ENCODE data around the gene RPS6KA5. TPM values are rescaled to one million over a fixed set of nuclear protein-coding genes. Genes with fewer than 3 reads are reported as not detected.

The RPS6KA5 gene
- total RNA-seq, 1 donor from 2014 or later, result 0.65 TPM

DNA sequence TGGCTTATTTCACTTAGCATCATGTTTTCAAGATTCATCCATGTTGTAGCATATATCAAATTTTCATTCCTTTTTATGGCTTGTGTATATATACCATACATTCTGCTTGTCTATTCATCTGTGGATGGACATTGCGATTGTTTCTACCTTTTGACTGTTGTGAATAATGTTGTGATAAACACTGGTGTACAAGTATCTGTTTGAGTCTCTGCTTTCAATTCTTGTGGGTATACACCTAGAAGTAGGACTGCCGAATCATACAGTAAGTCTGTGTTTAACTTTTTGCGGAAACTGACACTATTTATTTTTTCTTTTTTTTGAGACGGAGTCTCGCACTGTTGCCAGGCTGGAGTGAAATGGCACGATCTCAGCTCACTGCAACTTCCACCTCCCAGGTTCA, 19.6 kb upstream of the RPS6KA5 start:
- TF ChIP-seq CTCF (IDR thresholded peaks at IDR 0.05), result no peak
- Mint-ChIP-seq H3K4me3 (ENCODE audit: unreplicated experiment) (no peak overlapping the region), H3K27me3 (ENCODE audit: low read depth) (peaks cover 2% of the 10 kb centered on the region), H3K36me3 (ENCODE audit: low read depth) (no peaks in the 10 kb centered on the region), H3K9me3 (ENCODE audit: low read depth) (no peaks in the 10 kb centered on the region), H3K4me1 (ENCODE audit: low read depth) (no peaks in the 10 kb centered on the region), H3K27ac (ENCODE audit: unreplicated experiment) (no peak overlapping the region)
- no peak for DNase-seq (ENCODE audit: low spot score)

DNA sequence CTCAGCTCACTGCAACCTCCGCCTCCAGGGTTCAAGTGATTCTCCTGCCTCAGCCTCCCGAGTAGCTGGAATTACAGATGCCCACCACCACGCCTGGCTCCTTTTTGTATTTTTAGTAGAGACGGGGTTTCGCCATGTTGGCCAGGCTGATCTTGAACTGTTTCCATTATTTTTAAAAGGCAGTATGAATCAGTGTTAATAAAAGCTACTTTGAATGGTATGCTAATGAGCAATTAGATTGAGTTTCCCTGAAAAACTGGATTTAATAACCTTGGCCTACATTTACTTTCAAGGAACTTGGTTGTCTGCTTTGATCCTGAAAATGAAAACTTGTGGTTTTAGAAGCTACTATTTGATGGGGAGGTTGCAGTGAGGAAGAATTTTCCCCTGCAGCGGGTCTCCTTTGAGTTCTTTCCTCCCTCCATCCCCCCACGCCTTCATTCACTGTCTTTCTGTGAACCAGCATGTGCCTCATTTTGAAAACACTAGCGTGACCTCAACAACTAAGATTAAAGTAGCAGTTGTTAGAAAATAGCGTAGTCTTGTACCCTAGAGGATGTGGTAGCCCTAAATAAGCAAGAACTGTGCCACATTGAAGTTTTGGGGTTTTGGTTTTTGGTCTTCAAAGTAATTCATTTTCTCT, 17.8 kb upstream of the RPS6KA5 start:
- no peak for DNase-seq (ENCODE audit: low spot score)
- Mint-ChIP-seq H3K4me1 (ENCODE audit: low read depth) (no peaks in the 10 kb centered on the region), H3K36me3 (ENCODE audit: low read depth) (no peaks in the 10 kb centered on the region), H3K9me3 (ENCODE audit: low read depth) (no peaks in the 10 kb centered on the region), H3K27ac (ENCODE audit: unreplicated experiment) (no peak overlapping the region), H3K27me3 (ENCODE audit: low read depth) (peaks cover 2% of the 10 kb centered on the region), H3K4me3 (ENCODE audit: unreplicated experiment) (no peak overlapping the region)
- TF ChIP-seq CTCF (IDR thresholded peaks at IDR 0.05), result no peak

- peaks cover 2% of the 10 kb centered on the region for H3K27me3 Mint-ChIP-seq (ENCODE audit: low read depth)
- no peak overlapping the region for H3K4me3 Mint-ChIP-seq (ENCODE audit: unreplicated experiment)
- H3K36me3 Mint-ChIP-seq (ENCODE audit: low read depth), result no peaks in the 10 kb centered on the region
- no peak for TF ChIP-seq CTCF (IDR thresholded peaks at IDR 0.05)
- H3K4me1 Mint-ChIP-seq (ENCODE audit: low read depth), result no peaks in the 10 kb centered on the region
- DNase-seq (ENCODE audit: low spot score), result no peak
- no peak overlapping the region for H3K27ac Mint-ChIP-seq (ENCODE audit: unreplicated experiment)
- peaks cover 2% of the 10 kb centered on the region for H3K9me3 Mint-ChIP-seq (ENCODE audit: low read depth)
Measured at GRCh38 chr14:91075553-91075952, 15.1 kb upstream of the RPS6KA5 start.

DNA sequence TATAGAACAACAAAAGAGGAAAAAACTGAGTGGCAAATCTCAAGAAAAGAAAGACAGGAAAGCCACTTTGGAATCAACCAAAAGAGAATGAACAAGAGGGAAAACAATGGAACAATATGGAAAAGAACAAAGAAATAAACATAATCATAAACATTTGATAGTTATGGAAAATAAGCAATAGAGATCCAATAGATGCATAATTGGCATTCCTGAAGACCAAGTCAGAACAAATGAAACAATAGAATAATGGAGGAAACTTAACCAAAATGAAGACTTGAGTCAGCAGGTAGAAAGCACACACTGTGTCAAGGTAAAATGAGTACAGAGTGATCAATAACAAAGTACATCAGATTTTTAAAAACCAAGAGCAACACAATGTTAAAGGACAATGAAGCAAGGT, 10.1 kb upstream of the RPS6KA5 start:
- no peak overlapping the region for H3K27ac Mint-ChIP-seq (ENCODE audit: unreplicated experiment)
- peaks cover 1% of the 10 kb centered on the region for H3K36me3 Mint-ChIP-seq (ENCODE audit: low read depth)
- H3K27me3 Mint-ChIP-seq (ENCODE audit: low read depth), result peaks cover 3% of the 10 kb centered on the region
- no peaks in the 10 kb centered on the region for H3K4me1 Mint-ChIP-seq (ENCODE audit: low read depth)
- H3K4me3 Mint-ChIP-seq (ENCODE audit: unreplicated experiment), result no peak overlapping the region
- TF ChIP-seq CTCF (IDR thresholded peaks at IDR 0.05), result no peak
- DNase-seq (ENCODE audit: low spot score), result no peak
- peaks cover 6% of the 10 kb centered on the region for H3K9me3 Mint-ChIP-seq (ENCODE audit: low read depth)

DNA sequence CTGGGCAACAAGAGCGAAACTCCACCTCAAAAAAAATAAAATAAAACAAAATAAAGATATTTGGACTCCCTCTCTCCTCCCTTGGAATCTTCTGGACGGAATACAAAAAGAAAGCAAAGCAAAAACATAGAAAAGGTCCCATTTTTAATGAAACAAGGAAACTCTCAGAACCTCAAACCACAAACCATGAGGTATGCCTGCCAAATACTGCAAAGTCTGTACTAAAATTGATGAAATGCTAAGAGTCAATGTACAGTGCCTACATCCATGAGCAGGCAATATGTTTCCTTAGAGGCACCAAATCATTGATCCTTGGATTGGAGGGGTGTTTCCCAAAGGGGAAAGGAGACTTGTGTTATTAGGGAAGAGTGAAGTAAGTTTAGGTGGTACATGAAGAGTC, 8.2 kb upstream of the RPS6KA5 start:
- no peak for TF ChIP-seq CTCF (IDR thresholded peaks at IDR 0.05)
- no peaks in the 10 kb centered on the region for H3K4me1 Mint-ChIP-seq (ENCODE audit: low read depth)
- no peak for DNase-seq (ENCODE audit: low spot score)
- no peak overlapping the region for H3K4me3 Mint-ChIP-seq (ENCODE audit: unreplicated experiment)
- peaks cover 1% of the 10 kb centered on the region for H3K36me3 Mint-ChIP-seq (ENCODE audit: low read depth)
- no peak overlapping the region for H3K27ac Mint-ChIP-seq (ENCODE audit: unreplicated experiment)
- peaks cover 6% of the 10 kb centered on the region for H3K9me3 Mint-ChIP-seq (ENCODE audit: low read depth)
- H3K27me3 Mint-ChIP-seq (ENCODE audit: low read depth), result peaks cover 2% of the 10 kb centered on the region

Measured in chondrocyte (in vitro differentiated cells).